Colonic mucosa (tissue), 4 donors: ENCODE results near the gene VPS9D1. TPM values are rescaled to one million over a fixed set of nuclear protein-coding genes. Genes with fewer than 3 reads are reported as not detected.
"Not testable (repeated sequence)": the region's sequence is repeated elsewhere in the genome, so short reads cannot be mapped to it uniquely, and the experiment has no call there.

Experiments
- DNase-seq: peaks from one replicate; pipeline ENCODE4 v3.0.0-alpha.2; 2020
- H3K27ac ChIP-seq: fragments of 200-600 bp; one replicate; pipeline ENCODE4 v1.8.0; 2021
- H3K27me3 ChIP-seq: fragments of 200-600 bp; one replicate; pipeline ENCODE4 v1.8.0; 2021
- H3K36me3 ChIP-seq: fragments of 200-600 bp; one replicate; pipeline ENCODE4 v1.8.0; 2021
- H3K4me1 ChIP-seq: fragments of 200-600 bp; one replicate; pipeline ENCODE4 v1.8.0; 2021; ENCODE audit warnings: mild to moderate bottlenecking
- H3K4me3 ChIP-seq: fragments of 200-600 bp; one replicate; pipeline ENCODE4 v1.8.0; 2021
- H3K9ac ChIP-seq, 2 donors: one replicate each; pipeline ENCODE4 v1.7.0; 2013; ENCODE audit warnings: control low read depth in 2 of 2, low read depth in 2 of 2, low read length in 2 of 2
- H3K9me3 ChIP-seq: fragments of 200-600 bp; one replicate; pipeline ENCODE4 v1.8.0; 2021
- CTCF ChIP-seq: fragments of 200-600 bp; IDR thresholded peaks from one replicate; pipeline ENCODE4 v1.8.0; 2022; ENCODE audit warnings: antibody characterized with exemption, mild to moderate bottlenecking
- intact Hi-C: fragments of 100-400 bp; cut with DNase I; formaldehyde crosslinking; loops from one replicate; pipeline ENCODE4 v1.14.1; 2022
- total RNA-seq, 2 donors: library from RNA; stranded (reverse); fragmentation: NEBNext Ultra II Directional in 1 of 2; extraction: Animal tissue kit (Norgen Biotek cat#: 25700) in 1 of 2; gene quantifications; one replicate each; pipeline ENCODE4 v1.2.1, GENCODE V29; 2021
- donor health status: healthy.
- donor health status: DM: no; HTN: no; CAD: no.
- donor health status: DM: no; HTN: no; CAD: no.

VPS9D1 gene
- total RNA-seq, 2 donors from 2014 or later: 11.9 to 12.7 TPM

GRCh38 chr16:89696670-89697128 is 24.0 kb downstream of the VPS9D1 start:
- Histone ChIP-seq H3K4me1 (peaks cover 8% of the 10 kb centered on the region), H3K27me3 (no peaks in the 10 kb centered on the region), H3K9ac (no peak overlapping the region), H3K27ac (no peak overlapping the region), H3K4me3 (no peak overlapping the region), H3K9me3 (no peaks in the 10 kb centered on the region), H3K36me3 (peaks cover 12% of the 10 kb centered on the region)
- TF ChIP-seq CTCF: no peak
- intact Hi-C loops: no loop called here
- no peak for DNase-seq

- intact Hi-C loops: no loop called here
- Histone ChIP-seq H3K4me3 (no peak overlapping the region), H3K27me3 (no peaks in the 10 kb centered on the region), H3K4me1 (peaks cover 8% of the 10 kb centered on the region), H3K9me3 (no peaks in the 10 kb centered on the region), H3K36me3 (peaks cover 16% of the 10 kb centered on the region), H3K27ac (no peak overlapping the region), H3K9ac (no peak overlapping the region)
- no peak for TF ChIP-seq CTCF
- DNase-seq: no peak
These were observed 24.6 kb downstream of the VPS9D1 start for GRCh38 chr16:89695875-89696669.

- H3K9ac ChIP-seq: no peak overlapping the region
- peaks cover 4% of the 10 kb centered on the region for H3K4me1 ChIP-seq
- no peak for TF ChIP-seq CTCF
- H3K27ac ChIP-seq: no peak overlapping the region
- peaks cover 17% of the 10 kb centered on the region for H3K36me3 ChIP-seq
- intact Hi-C loops: no loop called here
- no peaks in the 10 kb centered on the region for H3K9me3 ChIP-seq
- no peak for DNase-seq
- H3K27me3 ChIP-seq: no peaks in the 10 kb centered on the region
- H3K4me3 ChIP-seq: no peak overlapping the region
These were observed 25.4 kb downstream of the VPS9D1 start for GRCh38 chr16:89695086-89695874.

- H3K9me3 ChIP-seq, intact Hi-C loops, DNase-seq, H3K27me3 ChIP-seq, H3K4me3 ChIP-seq, H3K4me1 ChIP-seq, H3K9ac ChIP-seq, H3K27ac ChIP-seq: not testable (repeated sequence)
- H3K36me3 ChIP-seq: peaks cover 17% of the 10 kb centered on the region
These were observed 26.0 kb downstream of the VPS9D1 start for GRCh38 chr16:89694784-89695085.

- DNase-seq: no peak
- no peaks in the 10 kb centered on the region for H3K9me3 ChIP-seq
- H3K4me1 ChIP-seq: no peaks in the 10 kb centered on the region
- H3K27ac ChIP-seq: no peak overlapping the region
- no peaks in the 10 kb centered on the region for H3K27me3 ChIP-seq
- H3K4me3 ChIP-seq: no peak overlapping the region
- H3K36me3 ChIP-seq: peaks cover 17% of the 10 kb centered on the region
- no peak for TF ChIP-seq CTCF
- H3K9ac ChIP-seq: no peak overlapping the region
- intact Hi-C loops: no loop called here
These were observed 26.5 kb downstream of the VPS9D1 start for GRCh38 chr16:89693931-89694783.
